HEK293 (cell line): ENCODE measurements around the gene ELMO1.

ENCODE experiments used
- CTCF ChIA-PET: fragments of 350-600 bp; formaldehyde crosslinking; extraction: SDS; loops from one replicate; lab custom pipeline; 2021; ENCODE audit warnings: antibody characterized with exemption; lab: Yijun Ruan, JAX
- POLR2A ChIA-PET: fragments of 300-600 bp; formaldehyde crosslinking; extraction: SDS; loops from one replicate; lab custom pipeline; 2020; ENCODE audit warnings: antibody characterized with exemption, inconsistent platforms; lab: Yijun Ruan, JAX
- H3K27ac ChIP-seq: fragments of 200-500 bp; sonication (Bioruptor generic); 2 replicates; pipeline ENCODE4 v1.5.1; 2014; ENCODE audit warnings: low read depth, low read length, control low read depth, inconsistent platforms; ENCODE audit errors: extremely low read depth
- H3K36me3 ChIP-seq, 2 experiments: fragments of 200-500 bp in 1 of 2; sonication (Bioruptor generic) in 1 of 2; 1 replicate in 1 of 2; 2 replicates in 1 of 2; pipeline ENCODE4 v1.5.1; 2014 to 2017; ENCODE audit warnings: inconsistent platforms in 2 of 2, low read length in 2 of 2; ENCODE audit not compliant: control insufficient read depth in 2 of 2, insufficient read depth in 1 of 2
- H3K4me1 ChIP-seq: fragments of 200-500 bp; sonication (Bioruptor generic); 2 replicates; pipeline ENCODE4 v1.5.1; 2014; ENCODE audit warnings: mild to moderate bottlenecking, low read length, inconsistent platforms; ENCODE audit not compliant: control insufficient read depth, insufficient read depth
- H3K4me3 ChIP-seq: 2 replicates; pipeline ENCODE4 v1.5.1; 2011; ENCODE audit warnings: low read depth, mild to moderate bottlenecking, control low read depth, low read length, moderate library complexity
- H3K9me3 ChIP-seq: fragments of 200-500 bp; sonication (Bioruptor generic); 2 replicates; pipeline ENCODE4 v1.5.1; 2014; ENCODE audit warnings: low read depth, low read length, inconsistent platforms; ENCODE audit not compliant: control insufficient read depth, insufficient read depth
- SP7 ChIP-seq: fragments of 450-650 bp; formaldehyde crosslinking; IDR thresholded peaks from 2 replicates; pipeline ENCODE4 v1.5.1; 2016; ENCODE audit warnings: missing biosample characterization, missing genetic modification characterization
- TCF7L2 ChIP-seq: IDR thresholded peaks from 2 replicates; pipeline ENCODE4 v1.6.1; 2011; ENCODE audit warnings: low read depth, mild to moderate bottlenecking, inconsistent platforms, low read length, moderate library complexity, borderline replicate concordance
- TRIM28 ChIP-seq: IDR thresholded peaks from 2 replicates; pipeline ENCODE4 v1.6.1; 2011; ENCODE audit warnings: low read length, control low read depth, borderline replicate concordance
- ZFP3 ChIP-seq: fragments of 450-650 bp; formaldehyde crosslinking; IDR thresholded peaks from 2 replicates; pipeline ENCODE4 v1.5.1; 2016; ENCODE audit warnings: low read depth, missing biosample characterization, missing genetic modification characterization
- ZNF174 ChIP-seq: fragments of 450-650 bp; formaldehyde crosslinking; IDR thresholded peaks from 2 replicates; pipeline ENCODE4 v1.5.0; 2017; ENCODE audit warnings: missing biosample characterization, mild to moderate bottlenecking, missing genetic modification characterization
- ZNF248 ChIP-seq: fragments of 450-650 bp; formaldehyde crosslinking; IDR thresholded peaks from 2 replicates; pipeline ENCODE4 v1.5.1; 2017; ENCODE audit warnings: missing biosample characterization, missing genetic modification characterization
- ZNF335 ChIP-seq: fragments of 450-650 bp; formaldehyde crosslinking; conservative IDR thresholded peaks from 2 replicates; pipeline ENCODE4 v1.5.1; 2016; ENCODE audit warnings: missing biosample characterization, missing genetic modification characterization
- ZNF354C ChIP-seq: fragments of 450-650 bp; formaldehyde crosslinking; IDR thresholded peaks from 2 replicates; pipeline ENCODE4 v1.5.1; 2016; ENCODE audit warnings: missing biosample characterization, missing genetic modification characterization, low read depth, borderline replicate concordance
- ZNF514 ChIP-seq: fragments of 450-650 bp; formaldehyde crosslinking; IDR thresholded peaks from 2 replicates; pipeline ENCODE4 v1.5.1; 2016; ENCODE audit warnings: missing biosample characterization, missing genetic modification characterization
- ZNF558 ChIP-seq: fragments of 450-650 bp; formaldehyde crosslinking; IDR thresholded peaks from 2 replicates; pipeline ENCODE4 v1.5.1; 2016; ENCODE audit warnings: missing biosample characterization, missing genetic modification characterization
- ZNF621 ChIP-seq: fragments of 450-650 bp; formaldehyde crosslinking; IDR thresholded peaks from 2 replicates; pipeline ENCODE4 v1.5.1; 2017; ENCODE audit warnings: missing biosample characterization, missing genetic modification characterization
- ZNF791 ChIP-seq: fragments of 450-650 bp; formaldehyde crosslinking; IDR thresholded peaks from 2 replicates; pipeline ENCODE4 v1.5.1; 2016; ENCODE audit warnings: missing biosample characterization, missing genetic modification characterization
- ZNF843 ChIP-seq: fragments of 450-650 bp; formaldehyde crosslinking; IDR thresholded peaks from 2 replicates; pipeline ENCODE4 v1.5.1; 2016; ENCODE audit warnings: missing biosample characterization, missing genetic modification characterization
- ZSCAN30 ChIP-seq: fragments of 450-650 bp; IDR thresholded peaks from 2 replicates; pipeline ENCODE4 v1.5.1; 2018; ENCODE audit warnings: missing biosample characterization, mild to moderate bottlenecking, missing genetic modification characterization, moderate library complexity
- TF ChIP-seq, protein P1 (sequence below): fragments of 450-650 bp; formaldehyde crosslinking; IDR thresholded peaks from 2 replicates; pipeline ENCODE4 v1.5.1; 2016; ENCODE audit warnings: missing biosample characterization, missing genetic modification characterization
- TF ChIP-seq, protein P2 (sequence below): fragments of 450-650 bp; formaldehyde crosslinking; IDR thresholded peaks from 2 replicates; pipeline ENCODE4 v1.5.1; 2016; ENCODE audit warnings: missing biosample characterization, missing genetic modification characterization
- TF ChIP-seq, protein P3 (sequence below): fragments of 450-650 bp; formaldehyde crosslinking; IDR thresholded peaks from 2 replicates; pipeline ENCODE4 v1.5.1; 2017; ENCODE audit warnings: missing biosample characterization, mild to moderate bottlenecking, missing genetic modification characterization, moderate library complexity
- TF ChIP-seq, protein P4 (sequence below): fragments of 450-650 bp; formaldehyde crosslinking; conservative IDR thresholded peaks from 2 replicates; pipeline ENCODE4 v1.5.1; 2016; ENCODE audit warnings: low read depth, missing biosample characterization, missing genetic modification characterization
- TF ChIP-seq, protein P5 (sequence below): fragments of 450-650 bp; formaldehyde crosslinking; IDR thresholded peaks from 2 replicates; pipeline ENCODE4 v1.5.1; 2017; ENCODE audit warnings: missing biosample characterization, missing genetic modification characterization

The ELMO1 gene

DNA sequence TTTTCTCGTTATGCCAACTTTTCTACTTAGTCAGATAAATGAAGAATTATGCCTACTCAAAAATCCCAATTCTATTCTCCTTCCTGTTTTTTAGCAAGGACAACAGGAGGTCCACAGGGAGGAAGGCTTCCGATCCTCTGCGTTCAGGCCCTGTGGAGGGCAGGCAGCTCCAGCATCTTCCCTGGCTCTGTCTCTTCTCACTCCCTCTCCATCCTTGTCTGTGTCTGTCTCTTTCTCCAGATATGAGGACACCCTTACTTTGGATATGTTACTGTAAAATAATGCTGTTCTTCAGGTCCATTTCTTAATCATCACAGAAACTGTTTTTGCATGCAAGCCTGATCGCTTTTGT, 166.6 kb downstream of the ELMO1 start:
- no peak overlapping the region for H3K4me3 ChIP-seq
- H3K4me1 ChIP-seq = peaks cover 4% of the 10 kb centered on the region
- H3K9me3 ChIP-seq = no peaks in the 10 kb centered on the region
- TF ChIP-seq ZNF354C (tag by site-specific recombination) (no peak), TRIM28 (no peak), ZNF791 (tag by site-specific recombination) (no peak), SP7 (no peak), ZNF558 (no peak), ZSCAN30 (tag by site-specific recombination) (no peak), TCF7L2 (no peak), ZNF335 (no peak), ZFP3 (tag by site-specific recombination) (no peak), ZNF514 (tag by site-specific recombination) (no peak), ZNF621 (tag by site-specific recombination) (no peak), ZNF248 (tag by site-specific recombination) (no peak), ZNF174 (tag by site-specific recombination) (no peak), ZNF843 (tag by site-specific recombination) (no peak)
- TF ChIP-seq, protein P1, sequence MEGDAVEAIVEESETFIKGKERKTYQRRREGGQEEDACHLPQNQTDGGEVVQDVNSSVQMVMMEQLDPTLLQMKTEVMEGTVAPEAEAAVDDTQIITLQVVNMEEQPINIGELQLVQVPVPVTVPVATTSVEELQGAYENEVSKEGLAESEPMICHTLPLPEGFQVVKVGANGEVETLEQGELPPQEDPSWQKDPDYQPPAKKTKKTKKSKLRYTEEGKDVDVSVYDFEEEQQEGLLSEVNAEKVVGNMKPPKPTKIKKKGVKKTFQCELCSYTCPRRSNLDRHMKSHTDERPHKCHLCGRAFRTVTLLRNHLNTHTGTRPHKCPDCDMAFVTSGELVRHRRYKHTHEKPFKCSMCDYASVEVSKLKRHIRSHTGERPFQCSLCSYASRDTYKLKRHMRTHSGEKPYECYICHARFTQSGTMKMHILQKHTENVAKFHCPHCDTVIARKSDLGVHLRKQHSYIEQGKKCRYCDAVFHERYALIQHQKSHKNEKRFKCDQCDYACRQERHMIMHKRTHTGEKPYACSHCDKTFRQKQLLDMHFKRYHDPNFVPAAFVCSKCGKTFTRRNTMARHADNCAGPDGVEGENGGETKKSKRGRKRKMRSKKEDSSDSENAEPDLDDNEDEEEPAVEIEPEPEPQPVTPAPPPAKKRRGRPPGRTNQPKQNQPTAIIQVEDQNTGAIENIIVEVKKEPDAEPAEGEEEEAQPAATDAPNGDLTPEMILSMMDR (tag by site-specific recombination) = no peak
- TF ChIP-seq, protein P2, sequence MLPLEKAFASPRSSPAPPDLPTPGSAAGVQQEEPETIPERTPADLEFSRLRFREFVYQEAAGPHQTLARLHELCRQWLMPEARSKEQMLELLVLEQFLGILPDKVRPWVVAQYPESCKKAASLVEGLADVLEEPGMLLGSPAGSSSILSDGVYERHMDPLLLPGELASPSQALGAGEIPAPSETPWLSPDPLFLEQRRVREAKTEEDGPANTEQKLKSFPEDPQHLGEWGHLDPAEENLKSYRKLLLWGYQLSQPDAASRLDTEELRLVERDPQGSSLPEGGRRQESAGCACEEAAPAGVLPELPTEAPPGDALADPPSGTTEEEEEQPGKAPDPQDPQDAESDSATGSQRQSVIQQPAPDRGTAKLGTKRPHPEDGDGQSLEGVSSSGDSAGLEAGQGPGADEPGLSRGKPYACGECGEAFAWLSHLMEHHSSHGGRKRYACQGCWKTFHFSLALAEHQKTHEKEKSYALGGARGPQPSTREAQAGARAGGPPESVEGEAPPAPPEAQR = no peak
- TF ChIP-seq, protein P3, sequence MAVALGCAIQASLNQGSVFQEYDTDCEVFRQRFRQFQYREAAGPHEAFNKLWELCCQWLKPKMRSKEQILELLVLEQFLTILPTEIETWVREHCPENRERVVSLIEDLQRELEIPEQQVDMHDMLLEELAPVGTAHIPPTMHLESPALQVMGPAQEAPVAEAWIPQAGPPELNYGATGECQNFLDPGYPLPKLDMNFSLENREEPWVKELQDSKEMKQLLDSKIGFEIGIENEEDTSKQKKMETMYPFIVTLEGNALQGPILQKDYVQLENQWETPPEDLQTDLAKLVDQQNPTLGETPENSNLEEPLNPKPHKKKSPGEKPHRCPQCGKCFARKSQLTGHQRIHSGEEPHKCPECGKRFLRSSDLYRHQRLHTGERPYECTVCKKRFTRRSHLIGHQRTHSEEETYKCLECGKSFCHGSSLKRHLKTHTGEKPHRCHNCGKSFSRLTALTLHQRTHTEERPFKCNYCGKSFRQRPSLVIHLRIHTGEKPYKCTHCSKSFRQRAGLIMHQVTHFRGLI (tag by site-specific recombination) = no peak
- TF ChIP-seq, protein P4, sequence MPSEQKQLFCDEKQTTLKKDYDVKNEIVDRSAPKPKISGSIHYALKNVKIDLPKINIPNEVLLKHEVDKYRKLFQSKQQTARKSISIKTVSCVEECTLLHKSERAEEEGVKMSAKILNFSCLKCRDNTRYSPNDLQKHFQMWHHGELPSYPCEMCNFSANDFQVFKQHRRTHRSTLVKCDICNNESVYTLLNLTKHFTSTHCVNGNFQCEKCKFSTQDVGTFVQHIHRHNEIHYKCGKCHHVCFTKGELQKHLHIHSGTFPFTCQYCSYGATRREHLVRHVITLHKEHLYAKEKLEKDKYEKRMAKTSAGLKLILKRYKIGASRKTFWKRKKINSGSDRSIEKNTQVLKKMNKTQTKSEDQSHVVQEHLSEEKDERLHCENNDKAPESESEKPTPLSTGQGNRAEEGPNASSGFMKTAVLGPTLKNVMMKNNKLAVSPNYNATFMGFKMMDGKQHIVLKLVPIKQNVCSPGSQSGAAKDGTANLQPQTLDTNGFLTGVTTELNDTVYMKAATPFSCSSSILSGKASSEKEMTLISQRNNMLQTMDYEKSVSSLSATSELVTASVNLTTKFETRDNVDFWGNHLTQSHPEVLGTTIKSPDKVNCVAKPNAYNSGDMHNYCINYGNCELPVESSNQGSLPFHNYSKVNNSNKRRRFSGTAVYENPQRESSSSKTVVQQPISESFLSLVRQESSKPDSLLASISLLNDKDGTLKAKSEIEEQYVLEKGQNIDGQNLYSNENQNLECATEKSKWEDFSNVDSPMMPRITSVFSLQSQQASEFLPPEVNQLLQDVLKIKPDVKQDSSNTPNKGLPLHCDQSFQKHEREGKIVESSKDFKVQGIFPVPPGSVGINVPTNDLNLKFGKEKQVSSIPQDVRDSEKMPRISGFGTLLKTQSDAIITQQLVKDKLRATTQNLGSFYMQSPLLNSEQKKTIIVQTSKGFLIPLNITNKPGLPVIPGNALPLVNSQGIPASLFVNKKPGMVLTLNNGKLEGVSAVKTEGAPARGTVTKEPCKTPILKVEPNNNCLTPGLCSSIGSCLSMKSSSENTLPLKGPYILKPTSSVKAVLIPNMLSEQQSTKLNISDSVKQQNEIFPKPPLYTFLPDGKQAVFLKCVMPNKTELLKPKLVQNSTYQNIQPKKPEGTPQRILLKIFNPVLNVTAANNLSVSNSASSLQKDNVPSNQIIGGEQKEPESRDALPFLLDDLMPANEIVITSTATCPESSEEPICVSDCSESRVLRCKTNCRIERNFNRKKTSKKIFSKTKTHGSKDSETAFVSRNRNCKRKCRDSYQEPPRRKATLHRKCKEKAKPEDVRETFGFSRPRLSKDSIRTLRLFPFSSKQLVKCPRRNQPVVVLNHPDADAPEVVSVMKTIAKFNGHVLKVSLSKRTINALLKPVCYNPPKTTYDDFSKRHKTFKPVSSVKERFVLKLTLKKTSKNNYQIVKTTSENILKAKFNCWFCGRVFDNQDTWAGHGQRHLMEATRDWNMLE (tag by site-specific recombination) = no peak
- TF ChIP-seq, protein P5, sequence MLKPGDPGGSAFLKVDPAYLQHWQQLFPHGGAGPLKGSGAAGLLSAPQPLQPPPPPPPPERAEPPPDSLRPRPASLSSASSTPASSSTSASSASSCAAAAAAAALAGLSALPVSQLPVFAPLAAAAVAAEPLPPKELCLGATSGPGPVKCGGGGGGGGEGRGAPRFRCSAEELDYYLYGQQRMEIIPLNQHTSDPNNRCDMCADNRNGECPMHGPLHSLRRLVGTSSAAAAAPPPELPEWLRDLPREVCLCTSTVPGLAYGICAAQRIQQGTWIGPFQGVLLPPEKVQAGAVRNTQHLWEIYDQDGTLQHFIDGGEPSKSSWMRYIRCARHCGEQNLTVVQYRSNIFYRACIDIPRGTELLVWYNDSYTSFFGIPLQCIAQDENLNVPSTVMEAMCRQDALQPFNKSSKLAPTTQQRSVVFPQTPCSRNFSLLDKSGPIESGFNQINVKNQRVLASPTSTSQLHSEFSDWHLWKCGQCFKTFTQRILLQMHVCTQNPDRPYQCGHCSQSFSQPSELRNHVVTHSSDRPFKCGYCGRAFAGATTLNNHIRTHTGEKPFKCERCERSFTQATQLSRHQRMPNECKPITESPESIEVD = no peak
- CTCF ChIA-PET = interaction anchor here (0.6 kb wide), 1 partner anchor 47 kb away, joined by 3 read pairs; no protein-coding TSS in a partner anchor
- POLR2A ChIA-PET = no interaction called here
- no peaks in the 10 kb centered on the region for H3K36me3 ChIP-seq
- H3K27ac ChIP-seq = no peak overlapping the region
